ENCODE data around the gene SH2D6.
A peak's percentile ranks its signal among the peaks of the same experiment; 100 is the strongest.
"Not testable (repeated sequence)": the region's sequence is repeated elsewhere in the genome, so short reads cannot be mapped to it uniquely, and the experiment has no call there.

SH2D6 gene

GRCh38 chr2:85435981-85436835, 17.7 kb downstream of the SH2D6 start:
- no peaks in the 10 kb centered on the region for H3K9me3 ChIP-seq
- no peaks in the 10 kb centered on the region for H3K36me3 ChIP-seq
- H3K27me3 ChIP-seq: no peaks in the 10 kb centered on the region
- TF ChIP-seq CTCF (IDR thresholded peaks at IDR 0.05; ENCODE audit: low read depth, low read length): no peak
- no peak for DNase-seq
- H3K4me1 ChIP-seq: peaks cover 53% of the 10 kb centered on the region
- no peak overlapping the region for H3K4me3 ChIP-seq (ENCODE audit: low read depth, low read length)

- Histone ChIP-seq H3K27me3 (no peaks in the 10 kb centered on the region), H3K4me1 (peaks cover 47% of the 10 kb centered on the region), H3K4me3 (ENCODE audit: low read depth, low read length) (no peak overlapping the region; the same call in 1 of the 2 replicates), H3K9me3 (no peaks in the 10 kb centered on the region), H3K36me3 (no peaks in the 10 kb centered on the region)
- TF ChIP-seq CTCF (IDR thresholded peaks at IDR 0.05; ENCODE audit: low read depth, low read length): no peak
- no peak for DNase-seq
These were observed 18.4 kb downstream of the SH2D6 start for GRCh38 chr2:85436836-85437487.

- Histone ChIP-seq H3K4me3 (ENCODE audit: low read depth, low read length) (peak overlapping the region; percentile 40), H3K9me3 (no peaks in the 10 kb centered on the region), H3K36me3 (no peaks in the 10 kb centered on the region), H3K27me3 (no peaks in the 10 kb centered on the region), H3K4me1 (peaks cover 45% of the 10 kb centered on the region)
- DNase-seq: peak; percentile 82
- TF ChIP-seq CTCF (IDR thresholded peaks at IDR 0.05; ENCODE audit: low read depth, low read length): no peak
These were observed 19.1 kb downstream of the SH2D6 start for GRCh38 chr2:85437488-85438200.

- peak overlapping the region; percentile 40 for H3K4me3 ChIP-seq (ENCODE audit: low read depth, low read length)
- no peaks in the 10 kb centered on the region for H3K9me3 ChIP-seq
- no peaks in the 10 kb centered on the region for H3K36me3 ChIP-seq
- H3K27me3 ChIP-seq: no peaks in the 10 kb centered on the region
- DNase-seq: peak; percentile 38
- no peak for TF ChIP-seq CTCF (IDR thresholded peaks at IDR 0.05; ENCODE audit: low read depth, low read length)
- H3K4me1 ChIP-seq: peaks cover 37% of the 10 kb centered on the region
These were observed 19.9 kb downstream of the SH2D6 start for GRCh38 chr2:85438201-85439024.

GRCh38 chr2:85439025-85439472, 20.5 kb downstream of the SH2D6 start:
- no peaks in the 10 kb centered on the region for H3K9me3 ChIP-seq
- DNase-seq: no peak
- peaks cover 34% of the 10 kb centered on the region for H3K4me1 ChIP-seq
- no peak for TF ChIP-seq CTCF (IDR thresholded peaks at IDR 0.05; ENCODE audit: low read depth, low read length)
- H3K36me3 ChIP-seq: no peaks in the 10 kb centered on the region
- H3K27me3 ChIP-seq: no peaks in the 10 kb centered on the region
- no peak overlapping the region for H3K4me3 ChIP-seq (ENCODE audit: low read depth, low read length)

- not testable (repeated sequence) for H3K4me3 ChIP-seq (ENCODE audit: low read depth, low read length); H3K27me3 ChIP-seq; H3K9me3 ChIP-seq; H3K36me3 ChIP-seq; DNase-seq
- peaks cover 33% of the 10 kb centered on the region for H3K4me1 ChIP-seq
These were observed 21.1 kb downstream of the SH2D6 start for GRCh38 chr2:85439569-85439968.

Data from BE2C (cell line).